Effector memory CD4-positive, alpha-beta T cell (primary cell): Measurements from ENCODE around the gene CFAP77.

Source experiments
- DNase-seq, 3 donors: peaks; one replicate each; pipeline ENCODE4 v3.0.0-alpha.2; 2020
- H3K27ac ChIP-seq: 2 replicates; pipeline ENCODE4 v1.7.0; 2013; ENCODE audit warnings: mild to moderate bottlenecking, low read length, moderate library complexity; ENCODE audit not compliant: insufficient read depth, poor library complexity, severe bottlenecking
- H3K27me3 ChIP-seq: replicated peaks from 2 replicates; pipeline ENCODE4 v1.7.0; 2013; ENCODE audit warnings: mild to moderate bottlenecking, low read length; ENCODE audit not compliant: insufficient read depth, control insufficient read depth, poor library complexity, severe bottlenecking
- H3K36me3 ChIP-seq: 2 replicates; pipeline ENCODE4 v1.7.0; 2013; ENCODE audit warnings: mild to moderate bottlenecking, low read length, moderate library complexity; ENCODE audit not compliant: control insufficient read depth, insufficient read depth
- H3K4me1 ChIP-seq: 2 replicates; pipeline ENCODE4 v1.7.0; 2013; ENCODE audit warnings: low read length, mild to moderate bottlenecking; ENCODE audit not compliant: control insufficient read depth, insufficient read depth, poor library complexity, severe bottlenecking
- H3K4me3 ChIP-seq: 2 replicates; pipeline ENCODE4 v1.7.0; 2013; ENCODE audit warnings: low read length, low read depth, mild to moderate bottlenecking; ENCODE audit not compliant: insufficient read depth, poor library complexity, severe bottlenecking
- H3K9me3 ChIP-seq: 2 replicates; pipeline ENCODE4 v1.7.0; 2013; ENCODE audit warnings: mild to moderate bottlenecking, low read length, moderate library complexity; ENCODE audit not compliant: control insufficient read depth

CFAP77 gene

GRCh38 chr9:132525308-132526023 is 115.5 kb downstream of the CFAP77 start:
- Histone ChIP-seq H3K27me3 (no peaks in the 10 kb centered on the region), H3K4me3 (no peak overlapping the region), H3K36me3 (no peaks in the 10 kb centered on the region), H3K9me3 (no peaks in the 10 kb centered on the region), H3K27ac (no peak overlapping the region), H3K4me1 (no peaks in the 10 kb centered on the region)
- no peak for DNase-seq

- Histone ChIP-seq H3K27me3 (no peaks in the 10 kb centered on the region), H3K4me1 (no peaks in the 10 kb centered on the region), H3K36me3 (no peaks in the 10 kb centered on the region), H3K9me3 (no peaks in the 10 kb centered on the region), H3K4me3 (no peak overlapping the region), H3K27ac (no peak overlapping the region)
- DNase-seq = no peak
These were observed 121.2 kb downstream of the CFAP77 start for GRCh38 chr9:132531195-132531594.

- no peak overlapping the region for H3K27ac ChIP-seq
- no peaks in the 10 kb centered on the region for H3K27me3 ChIP-seq
- no peak for DNase-seq
- no peaks in the 10 kb centered on the region for H3K9me3 ChIP-seq
- no peaks in the 10 kb centered on the region for H3K36me3 ChIP-seq
- no peak overlapping the region for H3K4me3 ChIP-seq
- no peaks in the 10 kb centered on the region for H3K4me1 ChIP-seq
These were observed 121.9 kb downstream of the CFAP77 start for GRCh38 chr9:132531710-132532570.

GRCh38 chr9:132534832-132535231 is 124.8 kb downstream of the CFAP77 start:
- Histone ChIP-seq H3K9me3 (no peaks in the 10 kb centered on the region), H3K27me3 (no peaks in the 10 kb centered on the region), H3K36me3 (no peaks in the 10 kb centered on the region), H3K4me1 (no peaks in the 10 kb centered on the region), H3K27ac (no peak overlapping the region), H3K4me3 (no peak overlapping the region)
- no peak for DNase-seq

- Histone ChIP-seq H3K27ac (no peak overlapping the region), H3K9me3 (no peaks in the 10 kb centered on the region), H3K27me3 (no peaks in the 10 kb centered on the region), H3K4me1 (no peaks in the 10 kb centered on the region), H3K36me3 (no peaks in the 10 kb centered on the region), H3K4me3 (no peak overlapping the region)
- DNase-seq = no peak
These were observed 126.1 kb downstream of the CFAP77 start for GRCh38 chr9:132536124-132536523.

GRCh38 chr9:132537352-132537751 is 127.3 kb downstream of the CFAP77 start:
- no peak for DNase-seq
- Histone ChIP-seq H3K4me3 (no peak overlapping the region), H3K36me3 (no peaks in the 10 kb centered on the region), H3K4me1 (no peaks in the 10 kb centered on the region), H3K27ac (no peak overlapping the region), H3K27me3 (no peaks in the 10 kb centered on the region), H3K9me3 (no peaks in the 10 kb centered on the region)

GRCh38 chr9:132538071-132538470 is 128.1 kb downstream of the CFAP77 start:
- H3K27me3 ChIP-seq = no peaks in the 10 kb centered on the region
- H3K4me3 ChIP-seq = no peak overlapping the region
- no peaks in the 10 kb centered on the region for H3K4me1 ChIP-seq
- DNase-seq = no peak
- no peaks in the 10 kb centered on the region for H3K36me3 ChIP-seq
- no peaks in the 10 kb centered on the region for H3K9me3 ChIP-seq
- H3K27ac ChIP-seq = no peak overlapping the region

GRCh38 chr9:132539096-132539495 is 129.1 kb downstream of the CFAP77 start:
- DNase-seq = no peak
- no peaks in the 10 kb centered on the region for H3K9me3 ChIP-seq
- no peaks in the 10 kb centered on the region for H3K36me3 ChIP-seq
- no peaks in the 10 kb centered on the region for H3K4me1 ChIP-seq
- no peak overlapping the region for H3K4me3 ChIP-seq
- no peak overlapping the region for H3K27ac ChIP-seq
- H3K27me3 ChIP-seq = no peaks in the 10 kb centered on the region

- Histone ChIP-seq H3K27ac (no peak overlapping the region), H3K36me3 (no peaks in the 10 kb centered on the region), H3K9me3 (no peaks in the 10 kb centered on the region), H3K27me3 (no peaks in the 10 kb centered on the region), H3K4me1 (no peaks in the 10 kb centered on the region), H3K4me3 (no peak overlapping the region)
- DNase-seq = no peak
These were observed 131.0 kb downstream of the CFAP77 start for GRCh38 chr9:132541051-132541450.
